Psoas muscle (tissue), 8 donors: ENCODE data around the gene TOR3A. TPM values are rescaled to one million over a fixed set of nuclear protein-coding genes. Genes with fewer than 3 reads are reported as not detected.

Source experiments
- ATAC-seq, 4 donors: fragments of 200-7000 bp; cut with Tn5 transposase; one replicate each; pipeline ENCODE4 v1.9.1; 2020; ENCODE audit warnings: moderate library complexity in 3 of 4, mild to moderate bottlenecking in 2 of 4
- DNase-seq, 2 donors: peaks; one replicate each; pipeline ENCODE4 v3.0.0-alpha.2; 2020
- H3K27ac ChIP-seq: fragments of 200-600 bp; one replicate; pipeline ENCODE4 v1.8.0; 2022
- H3K27me3 ChIP-seq, 3 donors: fragments of 200-600 bp in 1 of 3; one replicate each; pipeline versions ENCODE4 v1.6.1 to v1.8.0; 2013 to 2022; ENCODE audit warnings: low read length in 2 of 3, mild to moderate bottlenecking in 2 of 3, moderate library complexity in 1 of 3; ENCODE audit not compliant: insufficient read depth in 3 of 3
- H3K36me3 ChIP-seq, 2 donors: fragments of 200-600 bp in 1 of 2; one replicate each; pipeline versions ENCODE4 v1.6.1 to v1.8.0; 2013 to 2022; ENCODE audit warnings: low read depth in 1 of 2, mild to moderate bottlenecking in 1 of 2, moderate library complexity in 1 of 2; ENCODE audit not compliant: insufficient read depth in 1 of 2
- H3K4me1 ChIP-seq: fragments of 200-600 bp; one replicate; pipeline ENCODE4 v1.8.0; 2022
- H3K4me3 ChIP-seq: fragments of 200-600 bp; one replicate; pipeline ENCODE4 v1.8.0; 2022; ENCODE audit warnings: mild to moderate bottlenecking
- H3K9me3 ChIP-seq: fragments of 200-600 bp; one replicate; pipeline ENCODE4 v1.8.0; 2022
- CTCF ChIP-seq: fragments of 200-600 bp; IDR thresholded peaks from one replicate; pipeline ENCODE4 v1.8.0; 2022; ENCODE audit warnings: antibody characterized with exemption
- WGBS, 3 donors: extraction: QIAGEN DNeasy Blood & Tissue Kit; methylation state at CpG; one replicate each; pipeline versions ENCODE4 v1.1.6 to v1.1.7; 2013; 5-methylcytosine and 5-hydroxymethylcytosine counted together
- intact Hi-C, 2 donors: fragments of 100-400 bp; cut with DNase I; formaldehyde crosslinking; loops; one replicate each; pipeline versions ENCODE4 v1.11.0 to v1.14.2; 2022
- polyA plus RNA-seq, 3 donors: library from polyadenylated mRNA; stranded (reverse); fragments of 200-250 nt; gene quantifications; one replicate each; pipeline ENCODE4 v1.2.3, GENCODE V29; 2013
- total RNA-seq, 4 donors: library from RNA; stranded (reverse); fragmentation: NEBNext Ultra II Directional in 2 of 4; extraction: Animal tissue kit (Norgen Biotek cat#: 25700) in 2 of 4; gene quantifications; one replicate each; pipeline versions ENCODE4 v1.2.1 to v1.2.4, GENCODE V29; 2021 to 2023
- donor health status: healthy with polysubstance abuse.
- donor health status: DM: no; HTN: no; CAD: no; lungs with moderate emphysema.
- donor health status: Bipolar disorder and iron deficiency.
- donor health status: healthy.
- donor health status: DM: yes; HTN: yes; CAD: no.
- donor health status: DM: no; HTN: no; CAD: no.
- donor health status: DM: no; HTN: no; CAD: no.
- donor health status: DM: yes; HTN: yes; CAD: no.

Gene TOR3A
- total and polyA plus RNA-seq, 7 donors, result 13.5 to 36.0 (median 23.0) TPM

- Histone ChIP-seq H3K27me3 (no peaks in the 10 kb centered on the region), H3K27ac (peak overlapping the region; percentile 79), H3K4me1 (peaks cover 33% of the 10 kb centered on the region), H3K4me3 (no peak overlapping the region), H3K36me3 (peaks cover 10 to 73% of the 10 kb centered on the region in 2 donors), H3K9me3 (no peaks in the 10 kb centered on the region)
- WGBS, 3 donors, result 22 to 36% (median 28%) methylated on average over 5 of the region's 5 CpGs
- peak; percentile 84 to 93 for DNase-seq
- intact Hi-C loops, result no loop called here
- ATAC-seq, result peak; percentile 81 to 92 (median 88)
- no peak for TF ChIP-seq CTCF
Observed at GRCh38 chr1:179091691-179092165, 9.9 kb downstream of the TOR3A start.

- no peak for TF ChIP-seq CTCF
- Histone ChIP-seq H3K4me3 (no peak overlapping the region), H3K27ac (no peak overlapping the region), H3K4me1 (peaks cover 33% of the 10 kb centered on the region), H3K9me3 (no peaks in the 10 kb centered on the region), H3K36me3 (peaks cover 18 to 73% of the 10 kb centered on the region in 2 donors), H3K27me3 (no peaks in the 10 kb centered on the region)
- intact Hi-C loops, result no loop called here
- WGBS, 3 donors, result 86 to 94% (median 91%) methylated on average over 9 of the region's 9 CpGs
- DNase-seq, result no peak
- no peak for ATAC-seq
Observed at GRCh38 chr1:179092896-179093461, 11.1 kb downstream of the TOR3A start.

GRCh38 chr1:179094818-179095217, 12.9 kb downstream of the TOR3A start:
- Histone ChIP-seq H3K4me3 (no peak overlapping the region), H3K36me3 (peaks cover 15 to 69% of the 10 kb centered on the region in 2 donors), H3K4me1 (peaks cover 26% of the 10 kb centered on the region), H3K9me3 (no peaks in the 10 kb centered on the region), H3K27me3 (no peaks in the 10 kb centered on the region), H3K27ac (no peak overlapping the region)
- no peak for ATAC-seq
- no peak for TF ChIP-seq CTCF
- WGBS, 3 donors, result 67 to 72% (median 71%) methylated on average over 5 of the region's 5 CpGs
- intact Hi-C loops, result no loop called here
- no peak for DNase-seq

- TF ChIP-seq CTCF, result no peak
- Histone ChIP-seq H3K4me1 (peaks cover 21% of the 10 kb centered on the region), H3K27ac (no peak overlapping the region), H3K9me3 (no peaks in the 10 kb centered on the region), H3K27me3 (no peaks in the 10 kb centered on the region), H3K36me3 (peaks cover 15 to 69% of the 10 kb centered on the region in 2 donors), H3K4me3 (no peak overlapping the region)
- intact Hi-C loops, result no loop called here
- ATAC-seq, result no peak
- no peak for DNase-seq
- 72 to 76% (median 75%) methylated on average over 4 of the region's 4 CpGs for WGBS, 3 donors
Observed at GRCh38 chr1:179095377-179095776, 13.5 kb downstream of the TOR3A start.

GRCh38 chr1:179095924-179096323, 14.1 kb downstream of the TOR3A start:
- no peaks in the 10 kb centered on the region for H3K9me3 ChIP-seq
- intact Hi-C loops, result no loop called here
- DNase-seq, result no peak
- H3K36me3 ChIP-seq, result peaks cover 20 to 69% of the 10 kb centered on the region in 2 donors
- H3K4me3 ChIP-seq, result no peak overlapping the region
- no peak for ATAC-seq
- H3K27ac ChIP-seq, result no peak overlapping the region
- no peak for TF ChIP-seq CTCF
- no peaks in the 10 kb centered on the region for H3K27me3 ChIP-seq
- 54 to 75% (median 56%) methylated on average over 3 of the region's 3 CpGs for WGBS, 3 donors
- peaks cover 17% of the 10 kb centered on the region for H3K4me1 ChIP-seq
